ENCODE data around the gene HBE1.

The HBE1 gene

DNA sequence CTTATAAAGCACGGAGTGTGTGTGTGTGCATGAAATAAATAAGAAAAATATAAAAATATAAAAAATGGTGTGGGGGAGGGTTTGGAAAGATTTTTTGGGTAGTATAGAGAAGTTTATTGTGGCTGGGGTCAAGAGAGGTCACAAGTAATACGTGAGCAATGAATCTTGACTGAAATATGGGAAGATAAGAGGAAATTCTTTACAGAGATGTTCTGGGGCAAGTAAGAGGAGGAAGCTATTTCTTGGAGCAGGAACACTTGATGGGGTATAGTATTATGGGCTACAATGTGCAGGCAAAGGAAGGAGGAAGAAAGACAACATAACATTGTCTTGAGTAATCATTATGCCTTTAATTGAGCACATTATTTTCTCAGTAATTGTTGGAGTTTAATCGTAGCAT is 37.6 kb downstream of the HBE1 start:
- DNase-seq, result no peak

DNA sequence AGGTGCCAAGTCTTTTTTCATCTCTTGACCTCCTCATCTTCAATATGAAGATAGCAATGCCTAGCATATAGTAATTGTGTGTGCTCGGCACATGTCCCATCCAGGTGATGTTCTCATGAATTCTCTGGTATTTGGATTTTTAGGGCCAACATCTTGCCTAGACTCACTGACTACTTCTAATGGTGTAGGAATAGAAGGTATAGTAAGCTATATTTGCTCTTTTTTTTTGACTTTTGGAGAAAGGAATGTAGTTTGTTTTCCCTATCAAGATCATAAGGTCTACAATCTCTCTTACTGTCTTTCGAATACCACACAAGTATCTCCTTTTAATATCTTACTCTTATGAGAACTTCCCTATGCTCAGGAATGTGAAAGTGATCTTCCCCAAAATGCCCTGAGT is 38.6 kb downstream of the HBE1 start:
- DNase-seq, result no peak

DNA sequence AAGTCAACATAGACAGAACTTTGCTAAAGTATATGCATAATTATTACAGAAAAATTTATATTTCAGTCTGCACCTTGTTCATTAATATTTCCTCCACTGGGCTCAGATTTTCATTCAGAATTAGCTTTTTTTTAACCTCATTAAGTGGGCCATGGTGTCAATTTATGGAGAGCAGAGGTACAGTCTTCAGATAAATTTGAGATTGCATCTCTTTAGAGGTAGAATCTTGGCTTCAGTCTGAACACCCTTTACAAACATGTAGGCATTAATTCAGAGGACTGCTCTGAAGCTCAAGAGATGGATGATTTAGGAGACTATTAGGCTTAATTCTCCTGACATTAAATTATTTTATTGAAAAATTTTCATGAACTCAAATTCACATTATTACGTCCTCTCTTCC is 39.5 kb downstream of the HBE1 start:
- DNase-seq, result no peak

DNA sequence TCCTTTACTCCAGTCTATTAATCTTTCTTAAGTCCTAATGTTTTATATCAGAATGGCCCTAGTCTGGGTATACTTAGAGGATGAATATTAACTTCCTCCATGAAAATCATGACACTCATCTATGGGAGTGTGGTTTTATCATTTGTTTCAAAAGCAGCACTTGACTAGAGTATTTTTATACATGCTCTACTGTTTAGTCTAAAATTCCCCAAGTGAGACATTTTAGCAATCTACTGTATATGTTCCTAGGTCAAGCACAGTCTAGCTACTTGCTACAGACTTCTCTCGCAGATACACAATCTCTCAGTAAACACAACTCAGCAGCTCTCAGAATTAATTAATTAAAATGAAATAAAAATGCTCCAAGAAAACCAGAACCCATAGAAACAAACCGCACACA is 39.9 kb downstream of the HBE1 start:
- no peak for DNase-seq

DNA sequence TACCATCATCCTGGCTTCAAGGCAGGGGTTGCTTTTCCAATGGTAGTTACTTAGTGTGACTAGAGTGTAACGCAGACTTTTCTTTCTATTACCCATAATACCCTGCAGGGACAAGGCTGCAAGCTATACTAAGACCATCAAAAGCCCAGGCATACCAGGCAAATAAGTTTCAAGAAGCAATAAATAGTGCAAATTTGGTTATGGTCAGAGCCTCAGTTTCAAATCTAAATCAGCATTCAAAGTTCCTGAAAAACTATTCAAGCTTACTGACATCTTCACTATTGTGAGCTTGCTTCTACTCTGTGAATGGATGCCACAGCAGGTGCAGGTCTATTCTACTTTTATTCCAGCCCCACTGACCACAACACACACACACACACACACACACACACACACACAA is 40.4 kb downstream of the HBE1 start:
- DNase-seq, result no peak

DNA sequence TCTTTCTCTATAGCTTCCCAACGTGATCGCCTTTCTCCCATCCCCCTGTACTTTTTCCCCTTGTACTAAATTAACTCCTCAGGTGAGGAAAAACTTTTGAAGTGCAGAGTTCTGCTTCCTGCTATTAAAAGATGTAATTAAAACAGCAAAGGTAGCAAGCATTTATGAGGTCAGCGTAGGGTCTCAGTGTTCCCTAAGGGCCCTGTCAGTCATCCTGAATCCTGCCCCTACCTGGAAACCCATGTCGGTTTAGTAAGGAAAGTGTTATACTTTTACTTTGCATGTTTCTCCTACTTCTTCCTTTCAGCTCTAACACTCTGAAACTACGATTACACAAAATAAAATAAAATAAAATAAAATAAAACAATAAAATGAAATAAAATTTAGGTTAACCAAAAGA is 41.6 kb downstream of the HBE1 start:
- DNase-seq, result no peak

GRCh38 chr11:5227681-5228080 is 42.1 kb downstream of the HBE1 start:
- no peak for DNase-seq

- DNase-seq, result no peak
These were observed 42.9 kb downstream of the HBE1 start, which contains the start of gene HBB for GRCh38 chr11:5226732-5227310. Gene HBB (minus strand): TSS chr11:5227071. CDS start chr11:5227021, 50 bp downstream.

- DNase-seq, result no peak
These were observed 44.3 kb downstream of the HBE1 start for GRCh38 chr11:5225480-5225871.

DNA sequence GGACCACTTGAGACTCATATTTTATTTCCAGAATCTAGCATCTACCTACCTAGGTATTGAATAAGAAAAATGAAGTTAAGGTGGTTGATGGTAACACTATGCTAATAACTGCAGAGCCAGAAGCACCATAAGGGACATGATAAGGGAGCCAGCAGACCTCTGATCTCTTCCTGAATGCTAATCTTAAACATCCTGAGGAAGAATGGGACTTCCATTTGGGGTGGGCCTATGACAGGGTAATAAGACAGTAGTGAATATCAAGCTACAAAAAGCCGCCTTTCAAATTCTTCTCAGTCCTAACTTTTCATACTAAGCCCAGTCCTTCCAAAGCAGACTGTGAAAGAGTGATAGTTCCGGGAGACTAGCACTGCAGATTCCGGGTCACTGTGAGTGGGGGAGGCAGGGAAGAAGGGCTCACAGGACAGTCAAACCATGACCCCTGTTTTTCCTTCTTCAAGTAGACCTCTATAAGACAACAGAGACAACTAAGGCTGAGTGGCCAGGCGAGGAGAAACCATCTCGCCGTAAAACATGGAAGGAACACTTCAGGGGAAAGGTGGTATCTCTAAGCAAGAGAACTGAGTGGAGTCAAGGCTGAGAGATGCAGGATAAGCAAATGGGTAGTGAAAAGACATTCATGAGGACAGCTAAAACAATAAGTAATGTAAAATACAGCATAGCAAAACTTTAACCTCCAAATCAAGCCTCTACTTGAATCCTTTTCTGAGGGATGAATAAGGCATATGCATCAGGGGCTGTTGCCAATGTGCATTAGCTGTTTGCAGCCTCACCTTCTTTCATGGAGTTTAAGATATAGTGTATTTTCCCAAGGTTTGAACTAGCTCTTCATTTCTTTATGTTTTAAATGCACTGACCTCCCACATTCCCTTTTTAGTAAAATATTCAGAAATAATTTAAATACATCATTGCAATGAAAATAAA is 44.9 kb downstream of the HBE1 start:
- no peak for DNase-seq

DNA sequence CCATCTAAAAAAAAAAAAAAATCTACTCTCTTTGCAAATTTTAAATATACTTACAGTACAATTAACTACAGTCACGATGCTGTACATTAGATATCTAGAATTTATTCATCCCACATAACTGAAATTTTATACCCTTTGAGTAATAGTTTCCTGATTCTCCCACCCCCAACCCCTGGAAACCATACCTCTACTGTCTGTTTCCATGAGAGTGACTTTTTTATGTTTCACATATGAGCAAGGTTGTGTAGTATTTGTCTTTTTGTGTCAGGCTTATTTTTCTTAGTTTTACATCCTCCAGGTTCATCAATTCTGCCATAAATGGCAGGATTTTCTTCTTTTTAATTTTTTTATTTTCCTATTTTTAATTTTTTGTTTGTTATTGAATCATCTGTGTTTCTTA is 46.1 kb downstream of the HBE1 start:
- DNase-seq, result no peak

GRCh38 chr11:5223146-5223545 is 46.6 kb downstream of the HBE1 start:
- no peak for DNase-seq
